ENCODE results near the gene FGB.

The FGB gene

DNA sequence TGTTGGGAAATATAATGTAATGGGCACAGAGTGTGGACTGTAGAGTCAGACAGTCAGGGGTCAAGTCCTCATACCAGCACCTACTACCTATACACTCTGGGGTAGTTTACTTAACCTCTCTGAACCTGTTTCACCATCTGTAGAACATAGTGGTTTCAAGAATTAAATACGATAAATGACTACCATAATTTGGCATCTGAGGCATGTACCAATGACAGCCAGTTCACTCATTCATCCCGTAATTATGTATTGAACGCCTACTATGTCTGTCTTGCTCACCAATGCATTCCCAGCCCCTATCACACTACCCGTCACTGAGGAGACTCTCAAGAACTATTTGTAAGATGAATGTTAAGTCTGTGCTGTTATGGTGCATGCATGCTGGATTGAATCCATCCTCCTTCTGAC lies 2.0 kb upstream of the FGB start:
- DNase-seq (ENCODE audit: low read depth) = peak; percentile 17
- TF ChIP-seq CTCF (IDR thresholded peaks at IDR 0.05; ENCODE audit: control insufficient read depth, insufficient read depth, low read depth, low read length, missing control alignments) = no peak
- H3K4me3 ChIP-seq (ENCODE audit: control insufficient read depth, low read depth, low read length) = no peak overlapping the region

GRCh38 chr4:154564311-154564710 lies 1.5 kb downstream of the FGB start:
- no peak for TF ChIP-seq CTCF (IDR thresholded peaks at IDR 0.05; ENCODE audit: control insufficient read depth, insufficient read depth, low read depth, low read length, missing control alignments)
- H3K4me3 ChIP-seq (ENCODE audit: control insufficient read depth, low read depth, low read length) = no peak overlapping the region
- no peak for DNase-seq (ENCODE audit: low read depth)

- TF ChIP-seq CTCF (IDR thresholded peaks at IDR 0.05; ENCODE audit: control insufficient read depth, insufficient read depth, low read depth, low read length, missing control alignments) = no peak
- no peak overlapping the region for H3K4me3 ChIP-seq (ENCODE audit: control insufficient read depth, low read depth, low read length)
- no peak for DNase-seq (ENCODE audit: low read depth)
These were observed 2.9 kb downstream of the FGB start for GRCh38 chr4:154565704-154566103.

GRCh38 chr4:154566639-154567204 lies 3.9 kb downstream of the FGB start:
- H3K4me3 ChIP-seq (ENCODE audit: control insufficient read depth, low read depth, low read length) = no peak overlapping the region
- TF ChIP-seq CTCF (IDR thresholded peaks at IDR 0.05; ENCODE audit: control insufficient read depth, insufficient read depth, low read depth, low read length, missing control alignments) = no peak
- no peak for DNase-seq (ENCODE audit: low read depth)

DNA sequence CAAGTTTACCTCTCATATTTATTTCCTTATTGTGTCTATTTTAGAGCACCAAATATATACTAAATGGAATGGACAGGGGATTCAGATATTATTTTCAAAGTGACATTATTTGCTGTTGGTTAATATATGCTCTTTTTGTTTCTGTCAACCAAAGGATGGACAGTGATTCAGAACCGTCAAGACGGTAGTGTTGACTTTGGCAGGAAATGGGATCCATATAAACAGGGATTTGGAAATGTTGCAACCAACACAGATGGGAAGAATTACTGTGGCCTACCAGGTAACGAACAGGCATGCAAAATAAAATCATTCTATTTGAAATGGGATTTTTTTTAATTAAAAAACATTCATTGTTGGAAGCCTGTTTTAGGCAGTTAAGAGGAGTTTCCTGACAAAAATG lies 6.2 kb downstream of the FGB start:
- DNase-seq (ENCODE audit: low read depth) = no peak
- TF ChIP-seq CTCF (IDR thresholded peaks at IDR 0.05; ENCODE audit: control insufficient read depth, insufficient read depth, low read depth, low read length, missing control alignments) = no peak
- H3K4me3 ChIP-seq (ENCODE audit: control insufficient read depth, low read depth, low read length) = no peak overlapping the region

DNA sequence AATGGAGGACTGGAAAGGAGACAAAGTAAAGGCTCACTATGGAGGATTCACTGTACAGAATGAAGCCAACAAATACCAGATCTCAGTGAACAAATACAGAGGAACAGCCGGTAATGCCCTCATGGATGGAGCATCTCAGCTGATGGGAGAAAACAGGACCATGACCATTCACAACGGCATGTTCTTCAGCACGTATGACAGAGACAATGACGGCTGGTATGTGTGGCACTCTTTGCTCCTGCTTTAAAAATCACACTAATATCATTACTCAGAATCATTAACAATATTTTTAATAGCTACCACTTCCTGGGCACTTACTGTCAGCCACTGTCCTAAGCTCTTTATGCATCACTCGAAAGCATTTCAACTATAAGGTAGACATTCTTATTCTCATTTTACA lies 6.8 kb downstream of the FGB start:
- H3K4me3 ChIP-seq (ENCODE audit: control insufficient read depth, low read depth, low read length) = no peak overlapping the region
- no peak for DNase-seq (ENCODE audit: low read depth)
- no peak for TF ChIP-seq CTCF (IDR thresholded peaks at IDR 0.05; ENCODE audit: control insufficient read depth, insufficient read depth, low read depth, low read length, missing control alignments)
